AG20443 (cell line): ENCODE measurements around the gene THPO.

Experiments used
- DNase-seq: peaks from one replicate; pipeline ENCODE4 v3.0.0; 2012; ENCODE audit warnings: low spot score, mixed read lengths

The THPO gene

GRCh38 chr3:184333700-184334099 lies 44.3 kb downstream of the THPO start:
- no peak for DNase-seq

GRCh38 chr3:184333190-184333589 lies 44.8 kb downstream of the THPO start:
- no peak for DNase-seq

GRCh38 chr3:184332370-184333090 lies 45.5 kb downstream of the THPO start:
- DNase-seq, result peak; percentile 69

GRCh38 chr3:184328516-184328915 lies 49.5 kb downstream of the THPO start:
- no peak for DNase-seq

- DNase-seq, result no peak
Observed at GRCh38 chr3:184327171-184327570, 50.8 kb downstream of the THPO start.

GRCh38 chr3:184325715-184326369 lies 52.2 kb downstream of the THPO start:
- peak; percentile 1 for DNase-seq

- peak; percentile 0 for DNase-seq
Observed at GRCh38 chr3:184325269-184325668, 52.7 kb downstream of the THPO start.

GRCh38 chr3:184323696-184324095 lies 54.3 kb downstream of the THPO start:
- peak; percentile 1 for DNase-seq

- DNase-seq, result peak; percentile 47
Observed at GRCh38 chr3:184322731-184323487, 55.1 kb downstream of the THPO start.
